Keratinocyte (primary cell): Measurements from ENCODE around the gene FCN3. TPM values are rescaled to one million over a fixed set of nuclear protein-coding genes. Genes with fewer than 3 reads are reported as not detected.
"Not testable (repeated sequence)": the region's sequence is repeated elsewhere in the genome, so short reads cannot be mapped to it uniquely, and the experiment has no call there.

ENCODE experiments used
- DNase-seq: peaks from one replicate; pipeline ENCODE4 v3.0.0-alpha.2; 2011; ENCODE audit warnings: low read depth, missing footprints, low spot score
- FAIRE-seq: peaks from 2 replicates; lab custom pipeline; 2011; peaks lifted over from hg19 to GRCh38; lab: Jason Lieb, UNC
- H2AFZ ChIP-seq: 2 replicates; pipeline ENCODE4 v1.6.0; 2012; ENCODE audit warnings: low read length, control low read depth, inconsistent platforms; ENCODE audit not compliant: control insufficient read depth
- H3K27ac ChIP-seq: 2 replicates; pipeline ENCODE4 v1.5.1; 2011; ENCODE audit warnings: low read length; ENCODE audit not compliant: control insufficient read depth, insufficient read depth
- H3K27me3 ChIP-seq: 3 replicates; pipeline ENCODE4 v1.6.0; 2011; ENCODE audit warnings: low read length; ENCODE audit not compliant: control insufficient read depth, insufficient read depth; ENCODE audit errors: extremely low read depth
- H3K36me3 ChIP-seq, 2 experiments: 2 replicates in 1 of 2; 3 replicates in 1 of 2; pipeline ENCODE4 v1.5.1; 2011; ENCODE audit warnings: low read length in 2 of 2, mild to moderate bottlenecking in 1 of 2; ENCODE audit not compliant: control insufficient read depth in 2 of 2, insufficient read depth in 2 of 2; ENCODE audit errors: extremely low read depth in 1 of 2
- H3K4me1 ChIP-seq: 3 replicates; pipeline ENCODE4 v1.5.1; 2011; ENCODE audit warnings: low read length; ENCODE audit not compliant: control insufficient read depth, insufficient read depth; ENCODE audit errors: extremely low read depth
- H3K4me2 ChIP-seq: 3 replicates; pipeline ENCODE4 v1.6.0; 2011; ENCODE audit warnings: low read depth, low read length; ENCODE audit not compliant: control insufficient read depth, insufficient read depth; ENCODE audit errors: extremely low read depth
- H3K4me3 ChIP-seq, 3 experiments: fragments of 200-600 bp in 1 of 3; sonication (generic) in 1 of 3; 2 replicates in 2 of 3; 3 replicates in 1 of 3; pipeline ENCODE4 v1.5.1; 2011 to 2016; ENCODE audit warnings: low read length in 3 of 3, mild to moderate bottlenecking in 3 of 3, control low read depth in 2 of 3, inconsistent platforms in 1 of 3, low read depth in 1 of 3, mixed read lengths in 1 of 3, mixed run types in 1 of 3, moderate library complexity in 1 of 3; ENCODE audit not compliant: control insufficient read depth in 2 of 3, insufficient read depth in 2 of 3; ENCODE audit errors: extremely low read depth in 1 of 3
- H3K79me2 ChIP-seq: 2 replicates; pipeline ENCODE4 v1.6.0; 2012; ENCODE audit warnings: low read length; ENCODE audit not compliant: control insufficient read depth, insufficient read depth
- H3K9ac ChIP-seq: 3 replicates; pipeline ENCODE4 v1.6.0; 2011; ENCODE audit warnings: low read length; ENCODE audit not compliant: control insufficient read depth, insufficient read depth; ENCODE audit errors: extremely low read depth
- H3K9me1 ChIP-seq: 3 replicates; pipeline ENCODE4 v1.6.0; 2011; ENCODE audit warnings: low read length; ENCODE audit not compliant: control insufficient read depth, insufficient read depth; ENCODE audit errors: extremely low read depth
- H3K9me3 ChIP-seq: 2 replicates; pipeline ENCODE4 v1.5.1; 2012; ENCODE audit warnings: low read depth, low read length; ENCODE audit not compliant: control insufficient read depth
- H4K20me1 ChIP-seq: 3 replicates; pipeline ENCODE4 v1.6.0; 2011; ENCODE audit warnings: low read length; ENCODE audit not compliant: control insufficient read depth, insufficient read depth; ENCODE audit errors: extremely low read depth
- EZH2 ChIP-seq: IDR thresholded peaks from one replicate; pipeline ENCODE4 v1.6.1; 2012; ENCODE audit warnings: inconsistent platforms, mild to moderate bottlenecking, low read length, moderate library complexity
- dilution Hi-C: fragments of 300-500 bp; cut with MboI; formaldehyde crosslinking; loops from one replicate; pipeline ENCODE4 v1.7.0; 2020; ENCODE audit warnings: low sequenced_read_pairs; ENCODE audit not compliant: extremely low pct_ligation_motif_present
- polyA plus RNA-seq, 5 experiments: library from polyadenylated mRNA; depleted of rRNA in 3 of 5; stranded (reverse) in 3 of 5; stranded (forward) in 1 of 5; unstranded in 1 of 5; fragments of >200 nt; gene quantifications; 1 replicate in 1 of 5; 2 replicates in 3 of 5; 3 replicates in 1 of 5; pipeline versions ENCODE4 v1.2.1 to v1.2.3, GENCODE V29; 2011 to 2012; ENCODE audit warnings: missing spikeins in 2 of 5, low read depth in 1 of 5, low replicate concordance in 1 of 5
- TF ChIP-seq, protein P1 (sequence below), 3 experiments: IDR thresholded peaks in 1 of 3; conservative IDR thresholded peaks in 1 of 3; optimal IDR thresholded peaks in 1 of 3; 2 replicates in 2 of 3; 3 replicates in 1 of 3; pipeline versions ENCODE3 to v1.5.1; 2011; ENCODE audit warnings: low read length in 3 of 3, mild to moderate bottlenecking in 3 of 3, moderate library complexity in 2 of 3, control low read depth in 1 of 3, inconsistent platforms in 1 of 3; ENCODE audit not compliant: insufficient read depth in 2 of 3; ENCODE audit errors: extremely low read depth in 1 of 3

FCN3 gene
- polyA plus RNA-seq, 1 donor (not counting 4 experiments of a cell fraction or from before 2014, with no cell fraction given) = not detected

DNA sequence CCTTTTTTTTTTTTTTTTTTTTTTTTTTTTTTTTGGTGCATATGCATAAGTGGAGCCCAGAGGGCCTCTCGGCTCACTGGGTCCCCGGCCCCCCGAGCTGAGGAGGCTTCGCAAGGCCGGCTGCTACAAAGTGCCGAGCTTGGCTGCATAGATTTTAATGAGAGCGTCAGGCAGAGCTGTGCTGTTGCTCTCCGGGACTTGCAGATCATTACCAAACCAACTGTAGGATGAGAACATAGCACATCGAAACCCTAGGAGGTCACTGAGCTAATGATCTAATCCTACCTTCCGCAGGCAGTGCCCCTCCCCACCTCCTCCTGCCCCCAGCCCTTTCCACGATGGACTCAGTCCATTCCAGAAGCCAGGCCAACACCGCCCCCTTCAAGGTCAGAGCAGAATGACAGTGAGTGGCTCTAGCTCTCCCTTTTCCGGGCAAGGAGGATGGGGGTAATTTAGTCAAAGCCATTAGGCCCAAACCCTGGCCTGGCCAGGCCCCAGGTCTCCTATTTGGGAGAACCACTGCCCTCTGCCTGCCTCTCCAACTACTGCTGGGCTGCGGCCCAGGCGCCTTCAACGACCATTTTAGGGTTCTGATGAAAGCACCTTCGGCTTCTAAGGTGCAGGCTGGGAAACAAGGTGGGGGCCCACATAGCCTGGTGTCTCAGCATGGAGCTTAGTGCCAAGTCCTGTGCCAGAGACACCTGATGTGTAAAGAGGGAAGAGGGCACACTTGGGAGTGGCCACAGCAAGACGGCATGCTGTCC, 31.2 kb upstream of the FCN3 start:
- H3K9me3 ChIP-seq, H3K4me3 ChIP-seq, H3K27ac ChIP-seq, FAIRE-seq, H3K4me2 ChIP-seq, H3K9me1 ChIP-seq, H3K79me2 ChIP-seq, H4K20me1 ChIP-seq, H3K9ac ChIP-seq, H3K27me3 ChIP-seq, H2AFZ ChIP-seq, DNase-seq: not testable (repeated sequence)
- dilution Hi-C loops = loop anchor here (25.0 kb wide), 1 partner anchor 182 kb away; no protein-coding TSS in a partner anchor
- Histone ChIP-seq H3K4me1 (peaks cover 42% of the 10 kb centered on the region), H3K36me3 (peaks cover 8 to 31% of the 10 kb centered on the region in 2 experiments)

DNA sequence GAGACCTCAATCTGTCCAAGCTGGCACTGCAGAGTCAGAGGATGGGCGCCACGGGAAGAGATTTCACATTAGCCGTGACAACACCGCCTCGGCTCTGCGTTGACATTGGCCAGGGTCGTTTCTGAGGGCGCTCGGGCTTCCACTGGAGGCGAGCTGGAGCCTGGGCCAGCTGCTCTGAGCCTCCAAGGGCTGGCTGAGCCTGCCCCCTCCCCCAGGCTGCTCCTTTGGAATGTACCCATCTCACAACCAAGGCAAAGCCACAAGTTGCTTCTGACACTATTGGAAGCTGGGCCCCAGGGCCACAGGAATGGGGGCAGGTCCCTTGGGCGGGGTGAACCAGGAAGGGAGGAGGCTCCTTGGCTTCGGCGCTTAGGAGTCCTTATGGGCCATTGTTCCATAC, 30.4 kb upstream of the FCN3 start:
- Histone ChIP-seq H3K9ac (peak overlapping the region; percentile 18), H2AFZ (no peak overlapping the region), H3K4me3 (no peak overlapping the region), H3K36me3 (peaks cover 6 to 26% of the 10 kb centered on the region in 2 experiments), H3K27me3 (no peaks in the 10 kb centered on the region), H3K9me3 (no peaks in the 10 kb centered on the region), H3K79me2 (no peaks in the 10 kb centered on the region), H4K20me1 (no peaks in the 10 kb centered on the region), H3K4me1 (peaks cover 42% of the 10 kb centered on the region), H3K4me2 (no peak overlapping the region), H3K27ac (no peak overlapping the region), H3K9me1 (no peaks in the 10 kb centered on the region)
- dilution Hi-C loops = loop anchor here (25.0 kb wide), 1 partner anchor 182 kb away; no protein-coding TSS in a partner anchor
- peak; percentile 58 for DNase-seq
- peak; percentile 72 for FAIRE-seq
- TF ChIP-seq EZH2 = no peak
- TF ChIP-seq, protein P1, sequence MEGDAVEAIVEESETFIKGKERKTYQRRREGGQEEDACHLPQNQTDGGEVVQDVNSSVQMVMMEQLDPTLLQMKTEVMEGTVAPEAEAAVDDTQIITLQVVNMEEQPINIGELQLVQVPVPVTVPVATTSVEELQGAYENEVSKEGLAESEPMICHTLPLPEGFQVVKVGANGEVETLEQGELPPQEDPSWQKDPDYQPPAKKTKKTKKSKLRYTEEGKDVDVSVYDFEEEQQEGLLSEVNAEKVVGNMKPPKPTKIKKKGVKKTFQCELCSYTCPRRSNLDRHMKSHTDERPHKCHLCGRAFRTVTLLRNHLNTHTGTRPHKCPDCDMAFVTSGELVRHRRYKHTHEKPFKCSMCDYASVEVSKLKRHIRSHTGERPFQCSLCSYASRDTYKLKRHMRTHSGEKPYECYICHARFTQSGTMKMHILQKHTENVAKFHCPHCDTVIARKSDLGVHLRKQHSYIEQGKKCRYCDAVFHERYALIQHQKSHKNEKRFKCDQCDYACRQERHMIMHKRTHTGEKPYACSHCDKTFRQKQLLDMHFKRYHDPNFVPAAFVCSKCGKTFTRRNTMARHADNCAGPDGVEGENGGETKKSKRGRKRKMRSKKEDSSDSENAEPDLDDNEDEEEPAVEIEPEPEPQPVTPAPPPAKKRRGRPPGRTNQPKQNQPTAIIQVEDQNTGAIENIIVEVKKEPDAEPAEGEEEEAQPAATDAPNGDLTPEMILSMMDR (optimal IDR thresholded peaks at IDR 0.05 in 1 of 3, IDR thresholded peaks at IDR 0.05 in 1 of 3, conservative IDR thresholded peaks at IDR 0.05 in 1 of 3; ENCODE audit: extremely low read depth in 1 of 3, insufficient read depth in 2 of 3, low read length in 3 of 3) = no peak
